Left ventricle myocardium inferior (tissue), 1 donor: ENCODE data around the gene LRBA. TPM values are rescaled to one million over a fixed set of nuclear protein-coding genes. Genes with fewer than 3 reads are reported as not detected.
"Not testable (repeated sequence)": the region's sequence is repeated elsewhere in the genome, so short reads cannot be mapped to it uniquely, and the experiment has no call there.

Experiments
- DNase-seq: peaks from one replicate; pipeline ENCODE4 v3.0.0-alpha.2; 2020
- H3K27ac ChIP-seq: fragments of 200-600 bp; replicated peaks from 2 replicates; pipeline ENCODE4 v1.8.0; 2021
- H3K27me3 ChIP-seq: fragments of 200-600 bp; 2 replicates; pipeline ENCODE4 v1.8.0; 2021; ENCODE audit warnings: low read depth
- H3K36me3 ChIP-seq: fragments of 200-600 bp; 2 replicates; pipeline ENCODE4 v1.8.0; 2021
- H3K4me1 ChIP-seq: fragments of 200-600 bp; 2 replicates; pipeline ENCODE4 v1.8.0; 2021
- H3K4me3 ChIP-seq: fragments of 200-600 bp; 2 replicates; pipeline ENCODE4 v1.8.0; 2021; ENCODE audit warnings: mild to moderate bottlenecking, moderate library complexity
- H3K9me3 ChIP-seq: fragments of 200-600 bp; replicated peaks from 2 replicates; pipeline ENCODE4 v1.8.0; 2021
- intact Hi-C: fragments of 100-400 bp; cut with micrococcal nuclease; formaldehyde crosslinking; loops from one replicate; pipeline ENCODE4 v1.11.0; 2022
- total RNA-seq: library from RNA; stranded (reverse); fragmentation: NEBNext Ultra II Directional; extraction: Animal tissue kit (Norgen Biotek cat#: 25700); gene quantifications from one replicate; pipeline ENCODE4 v1.2.1, GENCODE V29; 2021
- TF ChIP-seq, protein P1 (sequence below): fragments of 200-600 bp; IDR thresholded peaks from 2 replicates; pipeline ENCODE4 v1.8.0; 2021; ENCODE audit warnings: antibody characterized with exemption, mild to moderate bottlenecking, borderline replicate concordance
- donor health status: DM: no; HTN: yes; CAD: no; lungs with severe emphysema.

LRBA gene
- total RNA-seq, 1 donor from 2014 or later, result 19.1 TPM

GRCh38 chr4:150673793-150674192 lies 341.3 kb downstream of the LRBA start:
- H3K27ac ChIP-seq, result no peak overlapping the region
- intact Hi-C loops, result no loop called here
- DNase-seq, result no peak
- no peaks in the 10 kb centered on the region for H3K27me3 ChIP-seq
- no peak overlapping the region for H3K4me3 ChIP-seq
- H3K4me1 ChIP-seq, result no peaks in the 10 kb centered on the region
- TF ChIP-seq, protein P1, sequence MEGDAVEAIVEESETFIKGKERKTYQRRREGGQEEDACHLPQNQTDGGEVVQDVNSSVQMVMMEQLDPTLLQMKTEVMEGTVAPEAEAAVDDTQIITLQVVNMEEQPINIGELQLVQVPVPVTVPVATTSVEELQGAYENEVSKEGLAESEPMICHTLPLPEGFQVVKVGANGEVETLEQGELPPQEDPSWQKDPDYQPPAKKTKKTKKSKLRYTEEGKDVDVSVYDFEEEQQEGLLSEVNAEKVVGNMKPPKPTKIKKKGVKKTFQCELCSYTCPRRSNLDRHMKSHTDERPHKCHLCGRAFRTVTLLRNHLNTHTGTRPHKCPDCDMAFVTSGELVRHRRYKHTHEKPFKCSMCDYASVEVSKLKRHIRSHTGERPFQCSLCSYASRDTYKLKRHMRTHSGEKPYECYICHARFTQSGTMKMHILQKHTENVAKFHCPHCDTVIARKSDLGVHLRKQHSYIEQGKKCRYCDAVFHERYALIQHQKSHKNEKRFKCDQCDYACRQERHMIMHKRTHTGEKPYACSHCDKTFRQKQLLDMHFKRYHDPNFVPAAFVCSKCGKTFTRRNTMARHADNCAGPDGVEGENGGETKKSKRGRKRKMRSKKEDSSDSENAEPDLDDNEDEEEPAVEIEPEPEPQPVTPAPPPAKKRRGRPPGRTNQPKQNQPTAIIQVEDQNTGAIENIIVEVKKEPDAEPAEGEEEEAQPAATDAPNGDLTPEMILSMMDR, result no peak
- H3K9me3 ChIP-seq, result no peaks in the 10 kb centered on the region
- H3K36me3 ChIP-seq, result no peaks in the 10 kb centered on the region

GRCh38 chr4:150668824-150669223 lies 346.3 kb downstream of the LRBA start:
- Histone ChIP-seq H3K4me1 (no peaks in the 10 kb centered on the region), H3K9me3 (no peaks in the 10 kb centered on the region), H3K27ac (no peak overlapping the region), H3K4me3 (no peak overlapping the region), H3K36me3 (no peaks in the 10 kb centered on the region), H3K27me3 (no peaks in the 10 kb centered on the region)
- intact Hi-C loops, result no loop called here
- no peak for DNase-seq
- TF ChIP-seq, protein P1, result no peak

DNA sequence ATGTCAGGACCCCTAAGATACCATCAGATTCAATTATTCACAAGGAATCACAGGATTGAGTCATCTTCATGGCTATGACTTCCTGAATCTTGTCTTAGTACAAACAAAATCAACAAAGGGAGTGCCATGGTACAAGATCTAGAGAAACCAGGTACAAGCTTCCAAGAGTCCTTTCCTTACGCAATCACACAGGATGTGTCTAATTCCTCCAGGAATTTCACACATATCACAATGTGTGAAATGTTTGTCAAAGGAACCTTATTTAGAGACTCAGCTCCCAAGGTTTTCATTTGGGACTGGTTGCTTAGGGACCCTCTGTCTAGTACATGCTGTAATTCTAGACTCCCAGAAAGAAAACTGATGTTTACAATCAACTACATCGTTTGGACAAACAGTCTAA lies 350.1 kb downstream of the LRBA start:
- Histone ChIP-seq H3K36me3 (no peaks in the 10 kb centered on the region), H3K4me3 (no peak overlapping the region), H3K9me3 (no peaks in the 10 kb centered on the region), H3K27ac (no peak overlapping the region), H3K27me3 (no peaks in the 10 kb centered on the region), H3K4me1 (no peaks in the 10 kb centered on the region)
- intact Hi-C loops, result no loop called here
- DNase-seq, result no peak
- TF ChIP-seq, protein P1, result no peak

- no peaks in the 10 kb centered on the region for H3K36me3 ChIP-seq
- H3K27ac ChIP-seq, result no peak overlapping the region
- intact Hi-C loops, result no loop called here
- TF ChIP-seq, protein P1, result no peak
- no peak for DNase-seq
- H3K4me3 ChIP-seq, result no peak overlapping the region
- H3K9me3 ChIP-seq, result no peaks in the 10 kb centered on the region
- no peaks in the 10 kb centered on the region for H3K4me1 ChIP-seq
- no peaks in the 10 kb centered on the region for H3K27me3 ChIP-seq
Measured at GRCh38 chr4:150662686-150663085, 352.4 kb downstream of the LRBA start.

GRCh38 chr4:150661551-150661950 lies 353.5 kb downstream of the LRBA start:
- H3K9me3 ChIP-seq, H3K36me3 ChIP-seq, DNase-seq, H3K27me3 ChIP-seq, intact Hi-C loops, H3K4me1 ChIP-seq, H3K4me3 ChIP-seq, H3K27ac ChIP-seq: not testable (repeated sequence)

DNA sequence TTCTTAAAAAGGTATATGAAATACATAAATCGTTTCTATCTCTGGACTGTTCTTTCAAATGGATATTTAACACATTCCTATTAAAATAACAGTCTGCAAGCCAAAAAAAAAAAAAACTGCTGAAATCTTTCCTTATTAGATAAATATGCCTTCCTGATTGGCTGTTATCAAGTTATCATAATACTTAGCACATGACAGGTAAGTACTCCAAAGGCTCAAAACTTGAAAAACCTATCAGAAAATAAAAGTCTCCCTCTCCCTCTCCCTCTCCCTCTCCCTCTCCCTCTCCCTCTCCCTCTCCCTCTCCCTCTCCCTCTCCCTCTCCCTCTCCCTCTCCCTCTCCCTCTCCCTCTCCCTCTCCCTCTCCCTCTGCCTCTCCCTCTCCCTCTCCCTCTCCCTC lies 356.8 kb downstream of the LRBA start:
- H3K36me3 ChIP-seq, DNase-seq, H3K9me3 ChIP-seq, H3K27me3 ChIP-seq, intact Hi-C loops, H3K4me3 ChIP-seq, H3K27ac ChIP-seq, H3K4me1 ChIP-seq: not testable (repeated sequence)

DNA sequence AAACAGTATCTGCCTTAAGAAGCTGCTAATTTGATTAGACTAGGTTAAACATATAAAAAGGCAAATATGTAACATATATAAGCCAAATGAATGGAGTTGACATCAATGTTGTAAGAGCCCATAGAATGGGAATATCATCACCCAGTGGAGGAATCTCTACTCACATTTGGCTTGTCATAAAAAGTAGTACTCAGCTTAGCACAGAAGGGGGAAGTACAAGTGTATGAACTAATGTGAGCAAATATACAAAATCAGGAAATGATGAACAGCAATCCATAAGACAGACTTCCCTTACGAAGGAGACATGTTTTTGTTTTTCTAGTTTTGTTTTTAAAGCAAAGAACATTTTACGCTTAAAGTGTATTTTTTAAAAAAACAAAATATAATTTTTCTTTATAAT lies 358.2 kb downstream of the LRBA start:
- H3K9me3 ChIP-seq, result no peaks in the 10 kb centered on the region
- no peaks in the 10 kb centered on the region for H3K4me1 ChIP-seq
- H3K27me3 ChIP-seq, result no peaks in the 10 kb centered on the region
- H3K27ac ChIP-seq, result no peak overlapping the region
- no peaks in the 10 kb centered on the region for H3K36me3 ChIP-seq
- no peak for DNase-seq
- TF ChIP-seq, protein P1, result no peak
- intact Hi-C loops, result no loop called here
- no peak overlapping the region for H3K4me3 ChIP-seq
